GM12872 (cell line): ENCODE measurements around the gene SLC6A18.

ENCODE experiments used
- TF ChIP-seq, protein P1 (sequence below): IDR thresholded peaks from 3 replicates; pipeline ENCODE4 v1.5.1; 2011; ENCODE audit warnings: low read depth, mild to moderate bottlenecking, low read length, moderate library complexity; ENCODE audit not compliant: insufficient read depth

Gene SLC6A18

DNA sequence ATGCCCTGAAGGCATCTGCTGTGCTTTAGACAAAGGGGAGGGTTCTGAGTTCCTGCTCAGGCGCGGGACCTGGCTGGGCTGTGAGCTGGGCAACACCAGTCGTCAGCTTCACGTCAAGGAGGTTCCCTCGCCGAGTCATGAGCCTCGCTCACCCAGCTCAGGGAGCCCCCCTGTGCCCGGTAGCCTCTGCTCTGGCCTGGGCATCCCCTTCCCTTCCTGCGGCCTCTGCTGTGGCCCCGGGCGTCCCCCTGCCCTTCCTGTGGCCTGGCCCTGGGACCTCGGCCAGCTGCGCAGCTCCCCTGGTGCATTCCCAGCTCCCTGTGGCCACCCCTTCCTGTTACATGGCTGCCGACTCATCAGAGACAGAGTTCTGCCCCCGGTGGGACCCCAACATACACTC, 39.8 kb downstream of the SLC6A18 start:
- TF ChIP-seq, protein P1, sequence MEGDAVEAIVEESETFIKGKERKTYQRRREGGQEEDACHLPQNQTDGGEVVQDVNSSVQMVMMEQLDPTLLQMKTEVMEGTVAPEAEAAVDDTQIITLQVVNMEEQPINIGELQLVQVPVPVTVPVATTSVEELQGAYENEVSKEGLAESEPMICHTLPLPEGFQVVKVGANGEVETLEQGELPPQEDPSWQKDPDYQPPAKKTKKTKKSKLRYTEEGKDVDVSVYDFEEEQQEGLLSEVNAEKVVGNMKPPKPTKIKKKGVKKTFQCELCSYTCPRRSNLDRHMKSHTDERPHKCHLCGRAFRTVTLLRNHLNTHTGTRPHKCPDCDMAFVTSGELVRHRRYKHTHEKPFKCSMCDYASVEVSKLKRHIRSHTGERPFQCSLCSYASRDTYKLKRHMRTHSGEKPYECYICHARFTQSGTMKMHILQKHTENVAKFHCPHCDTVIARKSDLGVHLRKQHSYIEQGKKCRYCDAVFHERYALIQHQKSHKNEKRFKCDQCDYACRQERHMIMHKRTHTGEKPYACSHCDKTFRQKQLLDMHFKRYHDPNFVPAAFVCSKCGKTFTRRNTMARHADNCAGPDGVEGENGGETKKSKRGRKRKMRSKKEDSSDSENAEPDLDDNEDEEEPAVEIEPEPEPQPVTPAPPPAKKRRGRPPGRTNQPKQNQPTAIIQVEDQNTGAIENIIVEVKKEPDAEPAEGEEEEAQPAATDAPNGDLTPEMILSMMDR, result no peak

DNA sequence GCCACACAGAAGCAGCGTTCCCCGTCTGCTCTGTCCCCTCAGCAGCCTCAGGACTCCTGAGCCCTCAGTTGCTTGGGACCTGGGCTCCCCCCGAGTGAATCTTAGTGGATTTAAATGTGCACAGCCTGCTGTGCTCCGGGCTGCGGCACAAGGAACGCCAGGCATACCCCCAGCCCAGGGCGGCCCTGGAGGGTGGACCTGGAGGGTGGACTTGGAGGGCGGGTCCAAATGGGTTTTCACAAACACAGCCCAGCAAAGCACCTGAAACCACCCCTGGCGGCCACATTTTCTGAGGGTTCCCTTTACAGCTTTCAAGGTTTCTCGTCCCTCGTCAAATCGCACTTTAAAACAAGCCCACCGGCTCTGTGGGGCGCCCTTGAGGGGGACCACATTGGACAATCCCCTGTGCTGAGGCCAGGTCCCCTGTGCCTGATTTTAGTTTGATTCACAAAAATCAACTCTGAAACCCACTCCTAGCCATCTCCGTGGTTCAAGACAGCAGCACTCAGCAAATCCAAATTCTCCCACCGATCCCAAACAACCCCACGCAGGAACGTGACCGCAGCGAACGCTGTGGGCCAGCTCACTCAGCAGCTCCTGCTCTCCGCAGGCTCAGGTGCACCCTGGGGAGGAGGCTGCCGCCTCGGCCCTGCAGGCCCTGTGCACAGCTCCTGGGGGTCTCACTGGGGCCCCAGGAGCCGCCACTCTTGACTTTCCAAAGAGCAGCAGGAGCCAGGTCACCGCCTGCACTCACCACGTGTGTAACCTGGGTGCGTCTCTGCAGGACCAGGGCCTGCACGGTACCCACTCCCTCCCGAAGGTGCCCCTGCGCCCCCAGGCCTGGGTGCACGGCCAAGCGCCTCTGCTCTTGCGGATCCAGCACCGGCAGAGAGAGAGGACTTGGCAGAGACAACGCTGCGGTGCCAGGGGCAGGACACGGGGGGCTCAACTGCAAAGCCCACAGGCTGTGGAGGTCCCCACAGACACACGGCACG, 40.6 kb downstream of the SLC6A18 start:
- TF ChIP-seq, protein P1, result no peak

GRCh38 chr5:1266791-1267190, 41.6 kb downstream of the SLC6A18 start:
- TF ChIP-seq, protein P1, result no peak

DNA sequence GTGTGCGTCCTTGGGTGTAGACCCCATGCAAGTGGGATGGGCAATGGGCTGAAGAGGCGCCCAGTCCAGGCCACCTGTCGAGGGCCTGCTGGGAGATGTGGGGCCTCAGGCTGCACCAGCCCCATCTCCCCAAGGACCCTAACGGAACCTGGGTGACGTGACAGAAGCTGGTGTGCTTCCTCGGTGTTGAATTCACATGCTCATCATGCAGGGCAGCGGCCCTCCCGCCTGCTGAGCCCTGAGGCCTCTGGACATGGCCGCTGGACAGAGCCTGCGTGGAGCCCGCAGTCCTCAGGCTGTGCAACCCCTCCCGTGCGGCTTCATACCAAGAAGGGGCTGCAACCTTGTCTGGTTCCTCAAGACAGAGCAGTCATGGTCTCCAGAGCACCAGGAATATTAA, 42.9 kb downstream of the SLC6A18 start:
- TF ChIP-seq, protein P1, result no peak

DNA sequence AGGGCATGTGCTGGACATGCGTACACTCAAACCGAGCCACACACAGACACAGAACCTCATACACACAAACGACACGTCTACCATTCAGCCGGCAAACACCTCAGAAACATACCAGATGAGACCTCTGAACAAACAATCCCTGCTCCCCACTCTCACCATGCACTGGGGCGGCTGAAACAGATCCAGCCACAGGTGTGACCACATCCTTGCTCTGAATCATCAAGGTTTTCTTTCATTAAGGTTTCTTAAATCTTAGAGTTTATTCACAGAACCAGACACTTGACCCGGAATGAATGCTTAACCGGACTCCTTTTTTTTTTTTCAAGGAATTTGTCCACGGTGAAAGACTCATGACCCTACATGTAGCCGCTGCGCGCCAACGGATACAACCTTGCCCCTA, 43.5 kb downstream of the SLC6A18 start:
- TF ChIP-seq, protein P1, result no peak

DNA sequence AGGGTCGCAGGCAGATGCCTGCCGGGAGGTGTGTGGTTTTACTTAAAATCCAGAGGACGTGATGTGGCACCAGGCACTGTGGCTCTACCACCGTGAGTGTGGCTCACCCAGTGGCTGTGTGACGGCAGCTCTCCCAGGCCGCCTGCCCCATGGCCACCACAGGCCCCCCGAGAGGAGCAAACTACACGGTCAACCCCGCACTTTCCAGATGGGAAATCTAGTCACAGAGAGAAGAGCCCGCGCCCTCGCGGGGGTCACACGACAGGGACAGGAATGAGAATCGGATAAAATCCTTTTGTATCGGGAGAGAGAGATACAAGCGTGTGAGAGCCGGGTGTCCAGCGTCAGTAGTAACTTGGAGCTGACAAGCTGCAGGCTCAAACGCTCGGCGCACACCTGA, 45.2 kb downstream of the SLC6A18 start:
- TF ChIP-seq, protein P1, result no peak

GRCh38 chr5:1270933-1271914, 46.0 kb downstream of the SLC6A18 start:
- TF ChIP-seq, protein P1, result no peak
